SKM-1 treated with dmso at 0.1 percent for 144 hours (cell line): ENCODE data around the gene TAF3.

Experiments
- DNase-seq: peaks from one replicate; lab custom pipeline; 2025; ENCODE audit not compliant: unreplicated experiment; lab: John Stamatoyannopoulos, UW

Gene TAF3

GRCh38 chr10:8054494-8055407, 236.4 kb downstream of the TAF3 start, which contains the start of gene GATA3:
TSS of gene GATA3 (plus strand) at chr10:8054688. CDS start at chr10:8055656, 968 bp downstream.
- no peak for DNase-seq

GRCh38 chr10:8055420-8056349, 237.4 kb downstream of the TAF3 start:
- DNase-seq: no peak

GRCh38 chr10:8056378-8056777, 238.1 kb downstream of the TAF3 start:
- DNase-seq: no peak

- DNase-seq: no peak
Observed at GRCh38 chr10:8056871-8057331, 238.6 kb downstream of the TAF3 start.

GRCh38 chr10:8057636-8058273, 239.4 kb downstream of the TAF3 start:
- DNase-seq: no peak

- DNase-seq: no peak
Observed at GRCh38 chr10:8058274-8059111, 240.2 kb downstream of the TAF3 start.

GRCh38 chr10:8059191-8059936, 241.1 kb downstream of the TAF3 start:
- DNase-seq: no peak

- no peak for DNase-seq
Observed at GRCh38 chr10:8060010-8060703, 241.9 kb downstream of the TAF3 start.

GRCh38 chr10:8060704-8061121, 242.4 kb downstream of the TAF3 start:
- no peak for DNase-seq

GRCh38 chr10:8061274-8062211, 243.2 kb downstream of the TAF3 start:
- no peak for DNase-seq

GRCh38 chr10:8063128-8063908, 245.0 kb downstream of the TAF3 start:
- no peak for DNase-seq

- no peak for DNase-seq
Observed at GRCh38 chr10:8063935-8064334, 245.6 kb downstream of the TAF3 start.

- DNase-seq: no peak
Observed at GRCh38 chr10:8064436-8064835, 246.1 kb downstream of the TAF3 start.

- DNase-seq: no peak
Observed at GRCh38 chr10:8065651-8066050, 247.3 kb downstream of the TAF3 start.

- DNase-seq: no peak
Observed at GRCh38 chr10:8066124-8066523, 247.8 kb downstream of the TAF3 start.
